Cortex of kidney (tissue), 1 donor: Measurements from ENCODE around the gene CAMSAP2.

ENCODE experiments used
- DNase-seq: peaks from one replicate; lab custom pipeline; 2025; lab: John Stamatoyannopoulos, UW

CAMSAP2 gene

GRCh38 chr1:200738327-200738948, at the start of gene CAMSAP2:
Gene CAMSAP2, plus strand, starts transcription at chr1:200738893. Its CDS starts 935 bp downstream, at chr1:200739828.
- peak; percentile 50 for DNase-seq

GRCh38 chr1:200692316-200692715, 46.4 kb upstream of the CAMSAP2 start:
- DNase-seq, result no peak

GRCh38 chr1:200693327-200693726, 45.4 kb upstream of the CAMSAP2 start:
- no peak for DNase-seq

- DNase-seq, result no peak
Observed at GRCh38 chr1:200694738-200695137, 44.0 kb upstream of the CAMSAP2 start.

- DNase-seq, result no peak
Observed at GRCh38 chr1:200699871-200700270, 38.8 kb upstream of the CAMSAP2 start.

GRCh38 chr1:200704986-200705500, 33.6 kb upstream of the CAMSAP2 start:
- no peak for DNase-seq

- DNase-seq, result no peak
Observed at GRCh38 chr1:200706111-200706814, 32.4 kb upstream of the CAMSAP2 start.

- DNase-seq, result no peak
Observed at GRCh38 chr1:200707116-200707515, 31.6 kb upstream of the CAMSAP2 start.

GRCh38 chr1:200708161-200708560, 30.5 kb upstream of the CAMSAP2 start:
- no peak for DNase-seq

- no peak for DNase-seq
Observed at GRCh38 chr1:200708769-200709168, 29.9 kb upstream of the CAMSAP2 start.

- no peak for DNase-seq
Observed at GRCh38 chr1:200710166-200710565, 28.5 kb upstream of the CAMSAP2 start.

- no peak for DNase-seq
Observed at GRCh38 chr1:200714504-200715187, 24.0 kb upstream of the CAMSAP2 start.

- no peak for DNase-seq
Observed at GRCh38 chr1:200720199-200720598, 18.5 kb upstream of the CAMSAP2 start.

- DNase-seq, result no peak
Observed at GRCh38 chr1:200724064-200724463, 14.6 kb upstream of the CAMSAP2 start.

GRCh38 chr1:200727257-200727656, 11.4 kb upstream of the CAMSAP2 start:
- no peak for DNase-seq

GRCh38 chr1:200729863-200730262, 8.8 kb upstream of the CAMSAP2 start:
- DNase-seq, result no peak

GRCh38 chr1:200731654-200732332, 6.9 kb upstream of the CAMSAP2 start:
- no peak for DNase-seq

GRCh38 chr1:200732438-200732837, 6.3 kb upstream of the CAMSAP2 start:
- DNase-seq, result no peak

- no peak for DNase-seq
Observed at GRCh38 chr1:200733907-200734306, 4.8 kb upstream of the CAMSAP2 start.

- no peak for DNase-seq
Observed at GRCh38 chr1:200737647-200738291, 924 bp upstream of the CAMSAP2 start.

- peak; percentile 50 for DNase-seq
Observed at GRCh38 chr1:200738949-200739651, 407 bp downstream of the CAMSAP2 start.
